Mucosa of descending colon (tissue), 3 donors: ENCODE data around the gene FAM120C. TPM values are rescaled to one million over a fixed set of nuclear protein-coding genes. Genes with fewer than 3 reads are reported as not detected.
A peak's percentile ranks its signal among the peaks of the same experiment; 100 is the strongest.

Experiments used
- ATAC-seq: fragments of 200-7000 bp; cut with Tn5 transposase; one replicate; pipeline ENCODE4 v1.9.1; 2020; ENCODE audit warnings: mild to moderate bottlenecking, moderate library complexity
- DNase-seq, 3 donors: peaks; one replicate each; pipeline ENCODE4 v3.0.0-alpha.2; 2020
- H3K36me3 ChIP-seq: fragments of 200-600 bp; one replicate; pipeline ENCODE4 v1.8.0; 2021; ENCODE audit warnings: low read depth, mild to moderate bottlenecking
- H3K4me1 ChIP-seq: fragments of 200-600 bp; one replicate; pipeline ENCODE4 v1.8.0; 2021; ENCODE audit warnings: low read depth, mild to moderate bottlenecking
- H3K4me3 ChIP-seq: fragments of 200-600 bp; one replicate; pipeline ENCODE4 v1.8.0; 2021; ENCODE audit warnings: mild to moderate bottlenecking
- H3K9me3 ChIP-seq: fragments of 200-600 bp; one replicate; pipeline ENCODE4 v1.8.0; 2021; ENCODE audit warnings: mild to moderate bottlenecking
- CTCF ChIP-seq: fragments of 200-600 bp; IDR thresholded peaks from one replicate; pipeline ENCODE4 v1.8.0; 2022; ENCODE audit warnings: antibody characterized with exemption, mild to moderate bottlenecking
- intact Hi-C, 2 donors: fragments of 100-400 bp; cut with DNase I in 1 of 2; cut with micrococcal nuclease in 1 of 2; formaldehyde crosslinking; loops; one replicate each; pipeline versions ENCODE4 v1.11.0 to v1.11.1; 2022; cut with DNase I, micrococcal nuclease
- total RNA-seq, 3 donors: library from RNA; stranded (reverse); fragmentation: NEBNext Ultra II Directional in 2 of 3; extraction: Animal tissue kit (Norgen Biotek cat#: 25700) in 2 of 3; gene quantifications; one replicate each; pipeline versions ENCODE4 v1.2.1 to v1.2.4, GENCODE V29; 2021 to 2023
- donor health status: DM: no; HTN: no; CAD: no; lungs with moderate emphysema.
- donor health status: DM: no; HTN: no; CAD: no.
- donor health status: DM: no; HTN: yes; CAD: no.

The FAM120C gene
- total RNA-seq, 3 donors from 2014 or later, result 3.7 to 9.4 (median 5.0) TPM

- no peaks in the 10 kb centered on the region for H3K9me3 ChIP-seq
- no peaks in the 10 kb centered on the region for H3K4me1 ChIP-seq
- DNase-seq (no peak), ATAC-seq (no peak)
- no peaks in the 10 kb centered on the region for H3K36me3 ChIP-seq
- TF ChIP-seq CTCF, result no peak
- intact Hi-C loops, result no loop called here
- H3K4me3 ChIP-seq, result no peak overlapping the region
These were observed 48.8 kb downstream of the FAM120C start for GRCh38 chrX:54134269-54134668.

DNA sequence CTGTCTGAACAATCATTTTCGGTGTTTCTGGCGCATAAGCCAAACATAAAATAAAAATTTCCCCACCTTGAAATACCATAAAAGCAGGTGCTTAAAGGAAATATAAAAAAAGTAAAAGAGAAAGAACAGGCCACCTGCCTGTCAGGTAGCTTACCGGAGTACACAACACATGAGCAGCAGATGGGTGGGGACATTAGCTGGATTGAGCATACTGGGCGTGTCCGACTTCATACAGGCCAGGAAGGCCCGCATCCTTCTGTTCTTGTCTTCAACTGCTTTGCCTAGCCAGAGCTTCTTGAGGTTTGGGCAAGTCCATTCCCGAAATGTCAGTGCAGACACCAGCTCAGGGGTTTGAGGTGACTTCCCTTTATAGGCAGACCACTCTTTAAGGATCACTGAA lies 66.7 kb downstream of the FAM120C start:
- peak in 1 of 3 donors; percentile 21 for DNase-seq
- Histone ChIP-seq H3K4me1 (no peaks in the 10 kb centered on the region), H3K4me3 (no peak overlapping the region), H3K36me3 (no peaks in the 10 kb centered on the region), H3K9me3 (no peaks in the 10 kb centered on the region)
- ATAC-seq, result peak; percentile 62
- no peak for TF ChIP-seq CTCF
- intact Hi-C loops, result no loop called here

DNA sequence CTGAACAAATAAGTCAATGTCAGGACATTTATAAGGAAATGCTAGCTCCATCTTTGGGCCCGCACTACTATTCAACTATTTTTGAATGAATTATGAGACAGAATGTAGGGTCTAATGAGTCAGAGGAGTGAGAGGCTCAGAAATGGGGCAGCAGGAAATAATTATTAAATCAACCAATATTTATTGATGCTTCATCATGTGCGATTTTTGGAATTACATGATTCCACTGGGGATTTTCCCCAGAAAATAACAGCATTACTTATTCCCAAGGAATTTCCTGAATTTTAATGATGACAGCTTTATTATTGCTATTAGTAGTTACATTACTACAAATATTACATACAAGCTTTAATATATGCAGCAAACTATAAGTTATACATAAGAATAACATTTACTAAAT lies 89.5 kb downstream of the FAM120C start:
- Histone ChIP-seq H3K9me3 (no peaks in the 10 kb centered on the region), H3K4me1 (no peaks in the 10 kb centered on the region), H3K4me3 (no peak overlapping the region), H3K36me3 (no peaks in the 10 kb centered on the region)
- DNase-seq (no peak), ATAC-seq (no peak)
- TF ChIP-seq CTCF, result no peak
- intact Hi-C loops, result no loop called here

- intact Hi-C loops, result no loop called here
- Histone ChIP-seq H3K4me1 (no peaks in the 10 kb centered on the region), H3K4me3 (no peak overlapping the region), H3K9me3 (no peaks in the 10 kb centered on the region), H3K36me3 (no peaks in the 10 kb centered on the region)
- DNase-seq, result no peak
- ATAC-seq, result no peak
- TF ChIP-seq CTCF, result no peak
These were observed 89.9 kb downstream of the FAM120C start for GRCh38 chrX:54093159-54093558.

DNA sequence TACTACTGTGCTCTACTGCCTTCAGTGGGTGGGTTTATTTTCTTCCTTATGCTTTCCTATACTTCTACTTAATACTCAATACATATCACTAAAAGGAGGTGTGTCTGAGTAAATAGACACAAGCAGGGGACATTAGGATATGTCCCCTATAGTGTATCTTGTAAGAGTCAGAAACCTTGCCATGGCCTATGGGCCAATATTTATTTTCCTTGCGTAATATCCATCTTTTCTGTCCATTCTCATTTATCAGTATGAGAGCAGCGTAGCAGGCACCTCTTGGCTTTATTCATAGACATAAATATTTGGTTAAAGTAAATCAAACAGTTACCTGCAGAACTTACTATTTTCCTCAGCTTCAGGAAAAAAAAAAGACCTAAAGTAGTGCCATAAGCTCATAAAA lies 92.2 kb downstream of the FAM120C start:
- no peaks in the 10 kb centered on the region for H3K36me3 ChIP-seq
- ATAC-seq (no peak), DNase-seq (no peak)
- TF ChIP-seq CTCF, result no peak
- no peaks in the 10 kb centered on the region for H3K4me1 ChIP-seq
- intact Hi-C loops, result no loop called here
- H3K4me3 ChIP-seq, result no peak overlapping the region
- H3K9me3 ChIP-seq, result no peaks in the 10 kb centered on the region

DNA sequence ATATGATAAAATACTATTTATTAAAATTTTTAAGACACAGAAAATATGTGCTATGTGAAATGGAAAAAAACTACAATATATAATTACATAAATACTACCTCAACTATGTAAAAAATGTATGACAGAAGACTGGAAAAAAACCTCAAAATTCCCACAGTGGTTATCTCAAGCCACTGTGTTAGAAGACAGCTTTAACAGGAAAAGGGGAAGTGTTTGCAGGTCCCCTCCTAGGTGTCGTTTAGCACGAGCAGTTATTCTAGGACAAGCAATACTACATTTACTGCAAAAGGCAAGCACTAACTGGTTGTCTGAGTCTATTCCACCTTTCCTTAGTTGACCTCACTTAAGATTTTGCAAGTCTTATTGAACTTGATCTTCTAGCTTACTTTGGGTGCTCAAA lies 93.9 kb downstream of the FAM120C start:
- no peak for ATAC-seq
- Histone ChIP-seq H3K9me3 (no peaks in the 10 kb centered on the region), H3K36me3 (no peaks in the 10 kb centered on the region), H3K4me1 (no peaks in the 10 kb centered on the region), H3K4me3 (no peak overlapping the region)
- no peak for DNase-seq
- intact Hi-C loops, result no loop called here
- TF ChIP-seq CTCF, result no peak
